GM12865 (cell line): ENCODE data around the gene TSPYL6.

ENCODE experiments used
- DNase-seq: peaks from one replicate; pipeline ENCODE4 v3.0.0; 2010; ENCODE audit warnings: low read depth
- H3K4me3 ChIP-seq: 2 replicates; pipeline ENCODE4 v1.5.1; 2011; ENCODE audit warnings: mild to moderate bottlenecking, low read depth, low read length, control low read depth
- TF ChIP-seq, protein P1 (sequence below): IDR thresholded peaks from 2 replicates; pipeline ENCODE4 v1.5.1; 2011; ENCODE audit warnings: low read length, control low read depth, low read depth, inconsistent platforms; ENCODE audit not compliant: insufficient read depth; ENCODE audit errors: missing control alignments

Gene TSPYL6

DNA sequence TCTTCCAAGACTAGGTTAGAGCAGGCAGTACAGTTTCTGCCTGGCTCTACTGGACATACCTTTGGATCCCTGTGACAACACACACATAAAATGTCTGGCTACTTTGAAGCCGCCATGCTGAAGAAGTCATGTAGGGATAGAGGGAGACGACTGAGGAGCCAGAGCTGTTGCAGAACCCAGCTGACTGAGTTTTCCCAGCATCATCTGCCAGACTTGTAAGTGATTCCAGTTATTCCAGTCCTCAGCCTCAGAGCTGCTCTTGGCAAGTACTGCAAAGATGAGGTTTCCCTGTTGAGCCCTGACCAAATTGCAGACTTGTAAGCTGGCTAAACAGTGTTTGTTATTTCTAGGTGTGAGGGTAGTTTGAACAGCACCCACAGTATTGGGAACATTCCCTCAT, 31.5 kb upstream of the TSPYL6 start:
- no peak overlapping the region for H3K4me3 ChIP-seq
- TF ChIP-seq, protein P1, sequence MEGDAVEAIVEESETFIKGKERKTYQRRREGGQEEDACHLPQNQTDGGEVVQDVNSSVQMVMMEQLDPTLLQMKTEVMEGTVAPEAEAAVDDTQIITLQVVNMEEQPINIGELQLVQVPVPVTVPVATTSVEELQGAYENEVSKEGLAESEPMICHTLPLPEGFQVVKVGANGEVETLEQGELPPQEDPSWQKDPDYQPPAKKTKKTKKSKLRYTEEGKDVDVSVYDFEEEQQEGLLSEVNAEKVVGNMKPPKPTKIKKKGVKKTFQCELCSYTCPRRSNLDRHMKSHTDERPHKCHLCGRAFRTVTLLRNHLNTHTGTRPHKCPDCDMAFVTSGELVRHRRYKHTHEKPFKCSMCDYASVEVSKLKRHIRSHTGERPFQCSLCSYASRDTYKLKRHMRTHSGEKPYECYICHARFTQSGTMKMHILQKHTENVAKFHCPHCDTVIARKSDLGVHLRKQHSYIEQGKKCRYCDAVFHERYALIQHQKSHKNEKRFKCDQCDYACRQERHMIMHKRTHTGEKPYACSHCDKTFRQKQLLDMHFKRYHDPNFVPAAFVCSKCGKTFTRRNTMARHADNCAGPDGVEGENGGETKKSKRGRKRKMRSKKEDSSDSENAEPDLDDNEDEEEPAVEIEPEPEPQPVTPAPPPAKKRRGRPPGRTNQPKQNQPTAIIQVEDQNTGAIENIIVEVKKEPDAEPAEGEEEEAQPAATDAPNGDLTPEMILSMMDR, result no peak
- DNase-seq, result no peak

DNA sequence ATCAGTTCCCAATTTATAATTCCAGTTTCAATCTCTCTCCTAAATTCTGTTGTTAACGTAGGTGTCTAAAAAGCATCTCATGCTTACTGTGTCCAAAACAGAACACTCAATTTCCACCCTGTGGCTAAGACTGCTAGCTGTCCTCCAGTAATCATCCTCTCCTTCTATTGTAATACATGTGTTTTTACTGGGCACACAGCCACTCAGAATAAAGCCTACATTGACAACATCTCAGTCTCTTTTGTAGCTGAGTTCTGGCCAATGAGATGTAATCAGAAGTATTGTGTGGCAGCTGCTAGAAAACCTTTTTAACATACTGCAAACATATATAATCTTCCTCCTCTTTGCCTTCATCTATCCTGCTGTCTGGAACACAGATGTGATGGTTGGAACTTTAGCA, 29.4 kb upstream of the TSPYL6 start:
- TF ChIP-seq, protein P1, result no peak
- no peak for DNase-seq
- no peak overlapping the region for H3K4me3 ChIP-seq

DNA sequence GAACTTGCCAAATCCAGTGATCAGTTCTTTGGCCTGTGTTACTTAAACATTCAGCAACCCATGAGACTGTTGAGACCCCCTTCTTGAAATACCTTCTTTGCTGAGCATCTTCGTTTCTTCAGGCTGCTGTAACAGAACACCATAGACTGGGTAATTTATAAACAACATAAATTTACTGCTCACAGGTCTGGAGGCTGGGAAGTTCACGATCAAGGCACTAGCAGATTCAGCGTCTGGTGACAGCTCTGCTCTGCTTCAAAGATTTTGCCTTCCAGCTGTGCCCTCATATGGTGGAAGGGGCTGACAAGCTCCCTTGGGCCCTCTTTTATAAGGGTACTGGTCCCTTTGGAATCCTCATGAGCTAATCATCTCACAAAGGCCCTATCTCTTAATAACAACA, 28.8 kb upstream of the TSPYL6 start:
- no peak overlapping the region for H3K4me3 ChIP-seq
- TF ChIP-seq, protein P1, result no peak
- no peak for DNase-seq

GRCh38 chr2:54279385-54279784, 23.4 kb upstream of the TSPYL6 start:
- no peak for DNase-seq
- TF ChIP-seq, protein P1, result peak; percentile 11
- H3K4me3 ChIP-seq, result no peak overlapping the region

DNA sequence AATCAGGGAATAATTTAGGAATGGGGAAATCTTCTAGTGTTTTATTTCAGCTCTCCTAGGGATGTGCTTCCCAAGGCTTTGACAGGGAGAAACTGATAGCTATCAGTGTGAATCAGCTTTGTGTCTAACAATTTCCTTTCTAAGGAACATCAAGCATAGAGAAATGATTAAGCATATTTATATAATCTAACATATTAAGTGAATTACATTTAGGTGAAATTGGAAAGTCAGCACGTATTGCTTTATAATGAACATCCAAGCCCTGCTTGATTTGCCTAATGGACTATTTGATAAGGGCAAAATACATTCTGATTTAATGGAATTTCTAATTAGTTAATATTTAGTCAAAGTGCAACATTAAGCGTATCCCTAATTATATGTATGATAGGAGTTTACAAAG, 19.5 kb upstream of the TSPYL6 start:
- DNase-seq, result no peak
- no peak overlapping the region for H3K4me3 ChIP-seq
- TF ChIP-seq, protein P1, result no peak

DNA sequence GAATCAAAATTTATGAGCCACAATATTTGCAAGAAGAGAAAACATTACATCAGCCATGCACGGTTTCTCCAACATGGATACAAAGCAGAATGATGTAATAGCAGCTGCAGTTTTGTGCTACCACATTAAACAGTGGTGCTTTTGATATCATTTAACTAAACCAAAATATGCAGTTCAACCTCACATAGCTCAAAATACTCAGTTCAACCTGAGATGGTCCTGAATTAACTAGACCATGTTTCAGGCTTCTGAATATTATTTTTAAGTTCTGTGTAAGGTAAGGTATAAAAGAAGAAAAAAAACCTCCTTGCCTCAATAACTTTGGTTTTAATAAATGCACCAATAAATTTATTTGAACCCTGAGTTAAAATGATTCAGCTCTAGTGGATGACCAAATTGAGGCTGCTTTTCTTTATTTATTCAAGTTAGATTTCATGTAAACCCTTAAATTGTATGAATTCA, 18.8 kb upstream of the TSPYL6 start:
- no peak overlapping the region for H3K4me3 ChIP-seq
- DNase-seq, result no peak
- TF ChIP-seq, protein P1, result no peak

DNA sequence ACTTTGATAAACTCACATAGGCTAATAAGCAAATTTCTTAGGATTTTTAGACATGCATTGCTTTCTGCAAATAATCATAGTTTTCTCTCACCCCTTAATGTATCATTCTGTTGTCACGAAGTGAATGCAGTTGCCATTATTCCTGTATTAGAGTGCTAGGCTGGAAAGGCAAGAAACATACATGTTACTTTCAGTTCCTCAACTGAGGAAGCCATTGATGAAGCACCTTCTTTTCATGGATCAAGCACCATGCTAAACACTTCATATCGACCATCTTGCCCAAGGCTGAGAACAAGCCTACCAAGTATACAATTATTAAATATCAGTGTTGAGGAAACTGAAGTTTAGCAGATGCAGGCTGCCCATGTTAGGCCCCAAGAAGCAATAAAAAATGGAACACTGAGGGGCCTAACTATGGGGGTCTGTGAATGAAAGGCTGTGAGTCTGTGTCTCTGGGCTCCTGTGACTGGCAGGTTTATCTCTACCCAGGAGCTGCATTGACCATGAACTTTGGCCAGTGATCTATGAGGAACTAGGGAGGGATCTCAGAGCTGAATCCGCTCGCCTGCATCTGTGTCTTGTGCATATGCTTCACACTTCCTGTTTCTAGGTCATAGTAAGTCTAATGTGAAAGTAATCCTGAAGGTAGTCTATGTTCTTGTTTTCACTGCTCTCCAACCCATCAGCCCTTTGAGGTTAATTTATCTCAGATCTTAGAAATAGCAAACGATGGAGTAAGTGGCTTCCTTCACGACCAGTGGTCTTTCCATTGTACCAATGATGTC, 16.0 kb upstream of the TSPYL6 start:
- H3K4me3 ChIP-seq, result no peak overlapping the region
- peak; percentile 57 for DNase-seq
- TF ChIP-seq, protein P1, result no peak
